Panc1 (cell line): ENCODE data around the gene MADCAM1. TPM values are rescaled to one million over a fixed set of nuclear protein-coding genes. Genes with fewer than 3 reads are reported as not detected.
A peak's percentile ranks its signal among the peaks of the same experiment; 100 is the strongest.

Source experiments
- ATAC-seq: fragments of 200-7000 bp; cut with Tn5 transposase; 2 replicates; pipeline ENCODE4 v1.9.1; 2020; ENCODE audit warnings: mild to moderate bottlenecking, moderate library complexity
- BruUV-seq: library from RNA; stranded (reverse); fragments of 400-500 nt; replicated peaks from 2 replicates; lab custom pipeline; 2021; lab: Mats Ljungman, UMichigan
- CTCF ChIA-PET: fragments of 300-600 bp; sonication (Branson Sonifier 250); formaldehyde crosslinking; loops from one replicate; lab custom pipeline; 2022; ENCODE audit warnings: antibody characterized with exemption; lab: Charles Lee
- POLR2A ChIA-PET: fragments of 300-600 bp; sonication (Branson Sonifier 250); formaldehyde crosslinking; loops from one replicate; lab custom pipeline; 2022; ENCODE audit warnings: antibody characterized with exemption; lab: Charles Lee
- DNase-seq: peaks from one replicate; pipeline ENCODE4 v3.0.0-alpha.2; 2010; ENCODE audit warnings: low read depth, low spot score
- H3K27ac ChIP-seq: 2 replicates; pipeline ENCODE4 v1.5.1; 2011; ENCODE audit warnings: mild to moderate bottlenecking, low read length, inconsistent platforms
- H3K27me3 ChIP-seq: fragments of 200-500 bp; sonication (Bioruptor generic); 2 replicates; pipeline ENCODE4 v1.6.0; 2014; ENCODE audit warnings: low read length, inconsistent platforms; ENCODE audit not compliant: control insufficient read depth, insufficient read depth
- H3K36me3 ChIP-seq: fragments of 200-500 bp; sonication (Bioruptor generic); 2 replicates; pipeline ENCODE4 v1.5.1; 2014; ENCODE audit warnings: inconsistent platforms, mild to moderate bottlenecking, low read length, moderate library complexity; ENCODE audit not compliant: control insufficient read depth, insufficient read depth
- H3K4me1 ChIP-seq: 2 replicates; pipeline ENCODE4 v1.5.1; 2011; ENCODE audit warnings: inconsistent platforms, mild to moderate bottlenecking, low read length, moderate library complexity; ENCODE audit not compliant: control insufficient read depth, insufficient read depth
- H3K4me3 ChIP-seq, 2 experiments: 2 replicates each; pipeline ENCODE4 v1.5.1; 2011 to 2012; ENCODE audit warnings: low read depth in 2 of 2, low read length in 2 of 2, mild to moderate bottlenecking in 2 of 2, inconsistent platforms in 1 of 2, moderate library complexity in 1 of 2
- H3K9me3 ChIP-seq: fragments of 200-500 bp; sonication (Bioruptor generic); 2 replicates; pipeline ENCODE4 v1.5.1; 2014; ENCODE audit warnings: low read depth, mild to moderate bottlenecking, inconsistent platforms, low read length, moderate library complexity; ENCODE audit not compliant: control insufficient read depth, insufficient read depth
- POLR2AphosphoS5 ChIP-seq: IDR thresholded peaks from 2 replicates; pipeline ENCODE4 v1.6.1; 2012; ENCODE audit warnings: mild to moderate bottlenecking, low read depth, low read length, moderate library complexity
- SIN3A ChIP-seq: IDR thresholded peaks from 2 replicates; pipeline ENCODE4 v1.6.1; 2012; ENCODE audit warnings: low read depth, mild to moderate bottlenecking, low read length, moderate library complexity, borderline replicate concordance; ENCODE audit not compliant: insufficient read depth
- TCF7L2 ChIP-seq: IDR thresholded peaks from 2 replicates; pipeline ENCODE4 v1.6.1; 2011; ENCODE audit warnings: mild to moderate bottlenecking, low read depth, low read length, inconsistent platforms
- in situ Hi-C: cut with HindIII; loops from 2 replicates; pipeline ENCODE4 v1.10.0; 2016; ENCODE audit warnings: low sequenced_read_pairs, low pct_unique_long_range_greater_than_20kb
- intact Hi-C: fragments of 100-400 bp; cut with micrococcal nuclease; formaldehyde crosslinking; loops from one replicate; pipeline ENCODE4 v1.10.0; 2022; ENCODE audit not compliant: unreplicated experiment
- total RNA-seq: library from RNA; stranded (reverse); gene quantifications from one replicate; pipeline ENCODE4 v1.2.1, GENCODE V29; 2021; ENCODE audit not compliant: unreplicated experiment
- TF ChIP-seq, protein P1 (sequence below), 2 experiments: IDR thresholded peaks; 2 replicates each; pipeline ENCODE4 v1.6.1; 2011 to 2012; ENCODE audit warnings: low read depth in 2 of 2, control low read depth in 1 of 2, low read length in 1 of 2, mild to moderate bottlenecking in 1 of 2, moderate library complexity in 1 of 2; ENCODE audit not compliant: insufficient read depth in 1 of 2
- TF ChIP-seq, protein P2 (sequence below): fragments of 450-650 bp; IDR thresholded peaks from 2 replicates; pipeline ENCODE4 v1.5.1; 2017; ENCODE audit warnings: mild to moderate bottlenecking

MADCAM1 gene
- total RNA-seq, 1 experiment from 2014 or later = 0.54 TPM

DNA sequence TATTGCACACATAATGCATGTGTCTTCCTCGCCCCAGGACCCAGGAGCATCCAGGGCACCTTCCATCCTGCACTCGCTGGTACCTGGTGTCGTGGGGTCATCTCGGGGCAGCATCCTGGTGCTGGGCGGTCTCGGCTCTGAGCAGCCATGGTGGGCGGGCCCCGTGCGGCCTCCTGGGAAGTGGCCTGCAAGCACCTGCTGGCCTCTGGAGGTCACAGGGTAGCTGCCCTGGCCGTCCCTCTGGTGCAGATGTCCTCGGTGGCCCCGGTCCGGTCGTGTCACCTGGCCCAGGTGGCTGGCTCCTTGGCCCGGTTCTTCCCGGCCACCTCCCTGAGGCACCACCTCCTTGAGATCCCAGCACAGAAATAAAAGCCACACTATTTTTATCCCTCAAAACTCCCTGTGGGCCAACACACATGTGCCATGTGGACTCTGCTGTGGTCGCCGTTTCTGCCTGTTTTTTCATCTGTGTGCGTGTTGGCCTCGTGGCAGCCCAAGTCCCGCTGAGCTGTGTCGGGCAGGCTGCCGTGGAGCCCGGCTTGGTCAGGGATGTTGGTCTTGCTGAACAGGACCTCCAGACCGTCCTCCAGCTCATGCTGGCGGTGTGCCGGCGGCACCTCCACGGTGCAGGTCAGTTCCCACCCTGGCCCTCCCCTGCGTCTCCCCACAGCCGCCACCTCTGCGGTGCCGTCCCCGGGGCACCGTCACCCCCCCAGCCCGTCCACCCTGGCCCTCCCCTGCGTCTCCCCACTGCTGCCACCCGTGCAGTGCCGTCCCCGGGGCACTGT is 42.5 kb downstream of the MADCAM1 start:
- H3K4me1 ChIP-seq = peaks cover 8% of the 10 kb centered on the region
- in situ Hi-C loops = no loop called here
- no peaks in the 10 kb centered on the region for H3K27me3 ChIP-seq
- no peaks in the 10 kb centered on the region for H3K9me3 ChIP-seq
- DNase-seq = no peak
- intact Hi-C loops = no loop called here
- TSS peak; percentile 65 for BruUV-seq
- ChIA-PET POLR2A (no interaction called here), CTCF (no interaction called here)
- no peak overlapping the region for H3K4me3 ChIP-seq
- ATAC-seq = no peak
- H3K27ac ChIP-seq = no peak overlapping the region
- TF ChIP-seq POLR2AphosphoS5 (no peak), SIN3A (no peak), TCF7L2 (no peak)
- TF ChIP-seq, protein P1, sequence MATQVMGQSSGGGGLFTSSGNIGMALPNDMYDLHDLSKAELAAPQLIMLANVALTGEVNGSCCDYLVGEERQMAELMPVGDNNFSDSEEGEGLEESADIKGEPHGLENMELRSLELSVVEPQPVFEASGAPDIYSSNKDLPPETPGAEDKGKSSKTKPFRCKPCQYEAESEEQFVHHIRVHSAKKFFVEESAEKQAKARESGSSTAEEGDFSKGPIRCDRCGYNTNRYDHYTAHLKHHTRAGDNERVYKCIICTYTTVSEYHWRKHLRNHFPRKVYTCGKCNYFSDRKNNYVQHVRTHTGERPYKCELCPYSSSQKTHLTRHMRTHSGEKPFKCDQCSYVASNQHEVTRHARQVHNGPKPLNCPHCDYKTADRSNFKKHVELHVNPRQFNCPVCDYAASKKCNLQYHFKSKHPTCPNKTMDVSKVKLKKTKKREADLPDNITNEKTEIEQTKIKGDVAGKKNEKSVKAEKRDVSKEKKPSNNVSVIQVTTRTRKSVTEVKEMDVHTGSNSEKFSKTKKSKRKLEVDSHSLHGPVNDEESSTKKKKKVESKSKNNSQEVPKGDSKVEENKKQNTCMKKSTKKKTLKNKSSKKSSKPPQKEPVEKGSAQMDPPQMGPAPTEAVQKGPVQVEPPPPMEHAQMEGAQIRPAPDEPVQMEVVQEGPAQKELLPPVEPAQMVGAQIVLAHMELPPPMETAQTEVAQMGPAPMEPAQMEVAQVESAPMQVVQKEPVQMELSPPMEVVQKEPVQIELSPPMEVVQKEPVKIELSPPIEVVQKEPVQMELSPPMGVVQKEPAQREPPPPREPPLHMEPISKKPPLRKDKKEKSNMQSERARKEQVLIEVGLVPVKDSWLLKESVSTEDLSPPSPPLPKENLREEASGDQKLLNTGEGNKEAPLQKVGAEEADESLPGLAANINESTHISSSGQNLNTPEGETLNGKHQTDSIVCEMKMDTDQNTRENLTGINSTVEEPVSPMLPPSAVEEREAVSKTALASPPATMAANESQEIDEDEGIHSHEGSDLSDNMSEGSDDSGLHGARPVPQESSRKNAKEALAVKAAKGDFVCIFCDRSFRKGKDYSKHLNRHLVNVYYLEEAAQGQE (IDR thresholded peaks at IDR 0.05; ENCODE audit: insufficient read depth in 1 of 2, low read depth in 2 of 2, low read length in 1 of 2) = no peak
- TF ChIP-seq, protein P2, sequence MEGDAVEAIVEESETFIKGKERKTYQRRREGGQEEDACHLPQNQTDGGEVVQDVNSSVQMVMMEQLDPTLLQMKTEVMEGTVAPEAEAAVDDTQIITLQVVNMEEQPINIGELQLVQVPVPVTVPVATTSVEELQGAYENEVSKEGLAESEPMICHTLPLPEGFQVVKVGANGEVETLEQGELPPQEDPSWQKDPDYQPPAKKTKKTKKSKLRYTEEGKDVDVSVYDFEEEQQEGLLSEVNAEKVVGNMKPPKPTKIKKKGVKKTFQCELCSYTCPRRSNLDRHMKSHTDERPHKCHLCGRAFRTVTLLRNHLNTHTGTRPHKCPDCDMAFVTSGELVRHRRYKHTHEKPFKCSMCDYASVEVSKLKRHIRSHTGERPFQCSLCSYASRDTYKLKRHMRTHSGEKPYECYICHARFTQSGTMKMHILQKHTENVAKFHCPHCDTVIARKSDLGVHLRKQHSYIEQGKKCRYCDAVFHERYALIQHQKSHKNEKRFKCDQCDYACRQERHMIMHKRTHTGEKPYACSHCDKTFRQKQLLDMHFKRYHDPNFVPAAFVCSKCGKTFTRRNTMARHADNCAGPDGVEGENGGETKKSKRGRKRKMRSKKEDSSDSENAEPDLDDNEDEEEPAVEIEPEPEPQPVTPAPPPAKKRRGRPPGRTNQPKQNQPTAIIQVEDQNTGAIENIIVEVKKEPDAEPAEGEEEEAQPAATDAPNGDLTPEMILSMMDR = no peak
- H3K36me3 ChIP-seq = no peaks in the 10 kb centered on the region

DNA sequence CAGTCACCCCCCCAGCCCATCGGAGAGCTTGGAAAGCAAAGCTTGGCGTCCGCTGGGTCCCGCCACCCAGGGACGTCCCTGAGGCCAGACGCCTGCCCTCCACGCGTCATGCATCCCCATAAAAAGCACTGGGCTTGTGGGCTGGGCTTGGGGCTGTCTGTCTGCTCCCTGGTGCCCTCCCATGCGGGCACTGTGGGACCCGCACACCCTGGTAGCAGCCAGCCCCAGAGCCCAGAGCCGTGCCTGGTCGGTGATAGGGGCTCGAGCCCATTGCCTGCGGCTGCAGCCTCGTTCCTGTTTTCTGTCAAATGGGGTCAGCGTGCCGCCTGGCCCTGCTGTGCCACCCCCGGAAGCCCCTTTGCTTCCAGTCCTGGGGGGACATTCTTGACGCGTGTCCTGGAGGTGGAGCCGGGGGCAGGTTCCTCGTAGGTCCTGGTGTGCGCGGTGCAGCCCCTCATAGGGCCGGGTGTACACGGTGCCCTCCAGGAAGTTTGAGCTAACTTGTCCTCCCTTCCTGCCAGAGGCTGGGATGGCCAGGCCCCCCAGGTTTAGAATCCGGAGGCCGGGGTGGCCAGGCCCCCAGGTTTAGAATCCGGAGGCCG is 43.2 kb downstream of the MADCAM1 start:
- no peaks in the 10 kb centered on the region for H3K36me3 ChIP-seq
- no peak for DNase-seq
- ChIA-PET CTCF (no interaction called here), POLR2A (no interaction called here)
- no peak overlapping the region for H3K4me3 ChIP-seq
- no TSS peak for BruUV-seq
- H3K4me1 ChIP-seq = peaks cover 6% of the 10 kb centered on the region
- H3K27ac ChIP-seq = no peak overlapping the region
- intact Hi-C loops = no loop called here
- in situ Hi-C loops = no loop called here
- no peaks in the 10 kb centered on the region for H3K9me3 ChIP-seq
- ATAC-seq = no peak
- no peaks in the 10 kb centered on the region for H3K27me3 ChIP-seq
- TF ChIP-seq TCF7L2 = no peak
- no peak for TF ChIP-seq POLR2AphosphoS5
- no peak for TF ChIP-seq SIN3A
- TF ChIP-seq, protein P2 = no peak
- TF ChIP-seq, protein P1 (IDR thresholded peaks at IDR 0.05; ENCODE audit: insufficient read depth in 1 of 2, low read depth in 2 of 2, low read length in 1 of 2) = no peak
